Neural cell (in vitro differentiated cells): ENCODE results near the gene PCDHGC4.

Experiments used
- EP300 ChIP-seq: fragments of 450-650 bp; conservative IDR thresholded peaks from 2 replicates; pipeline ENCODE4 v1.6.1; 2014; ENCODE audit warnings: antibody characterized with exemption, mild to moderate bottlenecking, moderate library complexity; ENCODE audit not compliant: poor library complexity, severe bottlenecking
- EZH2 ChIP-seq: fragments of 200-600, 300-800 bp; shearing (Covaris generic), sonication (generic); IDR thresholded peaks from 2 replicates; pipeline ENCODE4 v1.6.1; 2014; ENCODE audit warnings: antibody characterized with exemption, low read length, borderline replicate concordance, mild to moderate bottlenecking; ENCODE audit not compliant: insufficient read depth, poor library complexity, severe bottlenecking
- POLR2AphosphoS5 ChIP-seq: IDR thresholded peaks from 2 replicates; pipeline ENCODE4 v1.6.1; 2012
- SMC3 ChIP-seq: fragments of 450-650 bp; conservative IDR thresholded peaks from 2 replicates; pipeline ENCODE4 v1.6.1; 2014; ENCODE audit warnings: antibody characterized with exemption, mild to moderate bottlenecking, moderate library complexity; ENCODE audit not compliant: poor library complexity
- TF ChIP-seq, protein P1 (sequence below): fragments of 450-650 bp; IDR thresholded peaks from 2 replicates; pipeline ENCODE4 v1.5.1; 2014; ENCODE audit warnings: antibody characterized with exemption, mild to moderate bottlenecking, moderate library complexity; ENCODE audit not compliant: poor library complexity, severe bottlenecking

DNA sequence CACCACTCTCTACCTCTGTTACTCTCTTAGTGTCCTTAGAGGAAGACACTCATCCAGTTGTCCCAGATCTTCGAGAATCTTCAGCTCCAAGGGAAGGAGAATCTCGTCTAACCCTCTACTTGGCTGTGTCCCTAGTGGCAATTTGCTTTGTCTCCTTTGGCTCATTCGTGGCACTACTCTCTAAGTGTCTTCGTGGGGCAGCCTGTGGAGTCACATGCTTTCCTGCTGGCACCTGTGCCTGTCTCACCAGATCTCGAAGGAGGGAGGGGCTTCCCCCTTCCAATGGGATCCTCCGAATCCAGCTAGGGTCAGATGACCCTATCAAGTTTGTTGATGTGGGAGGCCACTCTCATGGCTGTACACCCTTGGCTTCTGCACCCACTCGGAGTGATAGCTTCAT, 2.3 kb downstream of the PCDHGC4 start:
- TF ChIP-seq, protein P1, sequence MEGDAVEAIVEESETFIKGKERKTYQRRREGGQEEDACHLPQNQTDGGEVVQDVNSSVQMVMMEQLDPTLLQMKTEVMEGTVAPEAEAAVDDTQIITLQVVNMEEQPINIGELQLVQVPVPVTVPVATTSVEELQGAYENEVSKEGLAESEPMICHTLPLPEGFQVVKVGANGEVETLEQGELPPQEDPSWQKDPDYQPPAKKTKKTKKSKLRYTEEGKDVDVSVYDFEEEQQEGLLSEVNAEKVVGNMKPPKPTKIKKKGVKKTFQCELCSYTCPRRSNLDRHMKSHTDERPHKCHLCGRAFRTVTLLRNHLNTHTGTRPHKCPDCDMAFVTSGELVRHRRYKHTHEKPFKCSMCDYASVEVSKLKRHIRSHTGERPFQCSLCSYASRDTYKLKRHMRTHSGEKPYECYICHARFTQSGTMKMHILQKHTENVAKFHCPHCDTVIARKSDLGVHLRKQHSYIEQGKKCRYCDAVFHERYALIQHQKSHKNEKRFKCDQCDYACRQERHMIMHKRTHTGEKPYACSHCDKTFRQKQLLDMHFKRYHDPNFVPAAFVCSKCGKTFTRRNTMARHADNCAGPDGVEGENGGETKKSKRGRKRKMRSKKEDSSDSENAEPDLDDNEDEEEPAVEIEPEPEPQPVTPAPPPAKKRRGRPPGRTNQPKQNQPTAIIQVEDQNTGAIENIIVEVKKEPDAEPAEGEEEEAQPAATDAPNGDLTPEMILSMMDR, result no peak
- TF ChIP-seq POLR2AphosphoS5, result no peak
- TF ChIP-seq EZH2, result no peak
- TF ChIP-seq SMC3, result no peak
- TF ChIP-seq EP300, result no peak
